ENCODE measurements around the gene DDX39B.

The DDX39B gene

GRCh38 chr6:31574106-31575061 lies 32.6 kb upstream of the DDX39B start:
- DNase-seq (ENCODE audit: low spot score) = no peak
- Histone ChIP-seq H3K4me3 (no peak overlapping the region), H3K27ac (peak overlapping the region in 1 of 2 donors; percentile 22)
- TF ChIP-seq, protein P1, sequence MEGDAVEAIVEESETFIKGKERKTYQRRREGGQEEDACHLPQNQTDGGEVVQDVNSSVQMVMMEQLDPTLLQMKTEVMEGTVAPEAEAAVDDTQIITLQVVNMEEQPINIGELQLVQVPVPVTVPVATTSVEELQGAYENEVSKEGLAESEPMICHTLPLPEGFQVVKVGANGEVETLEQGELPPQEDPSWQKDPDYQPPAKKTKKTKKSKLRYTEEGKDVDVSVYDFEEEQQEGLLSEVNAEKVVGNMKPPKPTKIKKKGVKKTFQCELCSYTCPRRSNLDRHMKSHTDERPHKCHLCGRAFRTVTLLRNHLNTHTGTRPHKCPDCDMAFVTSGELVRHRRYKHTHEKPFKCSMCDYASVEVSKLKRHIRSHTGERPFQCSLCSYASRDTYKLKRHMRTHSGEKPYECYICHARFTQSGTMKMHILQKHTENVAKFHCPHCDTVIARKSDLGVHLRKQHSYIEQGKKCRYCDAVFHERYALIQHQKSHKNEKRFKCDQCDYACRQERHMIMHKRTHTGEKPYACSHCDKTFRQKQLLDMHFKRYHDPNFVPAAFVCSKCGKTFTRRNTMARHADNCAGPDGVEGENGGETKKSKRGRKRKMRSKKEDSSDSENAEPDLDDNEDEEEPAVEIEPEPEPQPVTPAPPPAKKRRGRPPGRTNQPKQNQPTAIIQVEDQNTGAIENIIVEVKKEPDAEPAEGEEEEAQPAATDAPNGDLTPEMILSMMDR (IDR thresholded peaks at IDR 0.05) = no peak

DNA sequence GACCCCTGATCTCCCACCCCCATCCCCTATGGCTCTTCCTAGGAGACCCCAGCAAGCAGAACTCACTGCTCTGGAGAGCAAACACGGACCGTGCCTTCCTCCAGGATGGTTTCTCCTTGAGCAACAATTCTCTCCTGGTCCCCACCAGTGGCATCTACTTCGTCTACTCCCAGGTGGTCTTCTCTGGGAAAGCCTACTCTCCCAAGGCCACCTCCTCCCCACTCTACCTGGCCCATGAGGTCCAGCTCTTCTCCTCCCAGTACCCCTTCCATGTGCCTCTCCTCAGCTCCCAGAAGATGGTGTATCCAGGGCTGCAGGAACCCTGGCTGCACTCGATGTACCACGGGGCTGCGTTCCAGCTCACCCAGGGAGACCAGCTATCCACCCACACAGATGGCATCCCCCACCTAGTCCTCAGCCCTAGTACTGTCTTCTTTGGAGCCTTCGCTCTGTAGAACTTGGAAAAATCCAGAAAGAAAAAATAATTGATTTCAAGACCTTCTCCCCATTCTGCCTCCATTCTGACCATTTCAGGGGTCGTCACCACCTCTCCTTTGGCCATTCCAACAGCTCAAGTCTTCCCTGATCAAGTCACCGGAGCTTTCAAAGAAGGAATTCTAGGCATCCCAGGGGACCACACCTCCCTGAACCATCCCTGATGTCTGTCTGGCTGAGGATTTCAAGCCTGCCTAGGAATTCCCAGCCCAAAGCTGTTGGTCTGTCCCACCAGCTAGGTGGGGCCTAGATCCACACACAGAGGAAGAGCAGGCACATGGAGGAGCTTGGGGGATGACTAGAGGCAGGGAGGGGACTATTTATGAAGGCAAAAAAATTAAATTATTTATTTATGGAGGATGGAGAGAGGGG lies 31.7 kb upstream of the DDX39B start:
- DNase-seq (ENCODE audit: low spot score) = no peak
- Histone ChIP-seq H3K27ac (no peak overlapping the region), H3K4me3 (no peak overlapping the region)
- TF ChIP-seq, protein P1 (IDR thresholded peaks at IDR 0.05) = no peak

GRCh38 chr6:31572041-31572911 lies 30.5 kb upstream of the DDX39B start, which contains the start of gene LTA:
Gene LTA (plus strand): TSS chr6:31572289. CDS start chr6:31572743, 454 bp downstream.
- H3K4me3 ChIP-seq = no peak within 1 kb of the TSS
- TF ChIP-seq, protein P1 (IDR thresholded peaks at IDR 0.05) = no peak
- no peak for DNase-seq (ENCODE audit: low spot score)
- no peak within 1 kb of the TSS for H3K27ac ChIP-seq

- no peak for DNase-seq (ENCODE audit: low spot score)
- Histone ChIP-seq H3K4me3 (no peak overlapping the region), H3K27ac (no peak overlapping the region)
- TF ChIP-seq, protein P1 (IDR thresholded peaks at IDR 0.05) = no peak
Observed at GRCh38 chr6:31569861-31570536, 28.2 kb upstream of the DDX39B start.

- TF ChIP-seq, protein P1 (IDR thresholded peaks at IDR 0.05) = no peak
- H3K27ac ChIP-seq = no peak overlapping the region
Observed at GRCh38 chr6:31568537-31568961, 26.7 kb upstream of the DDX39B start.

More at GRCh38 chr6:31568537-31568961, 26.7 kb upstream of the DDX39B start:
- no peak for DNase-seq (ENCODE audit: low spot score)
- no peak overlapping the region for H3K4me3 ChIP-seq
